Stimulated activated CD4-positive, alpha-beta T cell treated with anti-CD3 and anti-CD28 coated beads, Interleukin-4, amount 100 ng/mL, for 1 hour (primary cell): ENCODE data around the gene DRAM1.
A peak's percentile ranks its signal among the peaks of the same experiment; 100 is the strongest.
"Not testable (repeated sequence)": the region's sequence is repeated elsewhere in the genome, so short reads cannot be mapped to it uniquely, and the experiment has no call there.

ENCODE experiments used
- DNase-seq: peaks from one replicate; pipeline ENCODE4 v3.0.0-alpha.2; 2020

DRAM1 gene

GRCh38 chr12:101876861-101877805 lies at the start of gene DRAM1:
Gene DRAM1 (plus strand): TSS chr12:101877580. CDS start chr12:101877790, 210 bp downstream.
- DNase-seq: peak; percentile 70

GRCh38 chr12:101828463-101829196 lies 48.8 kb upstream of the DRAM1 start:
- no peak for DNase-seq

GRCh38 chr12:101829639-101830366 lies 47.6 kb upstream of the DRAM1 start:
- DNase-seq: no peak

- peak; percentile 95 for DNase-seq
Measured at GRCh38 chr12:101830367-101831325, 46.7 kb upstream of the DRAM1 start, which contains the start of gene GNPTAB. Gene GNPTAB (minus strand): TSS chr12:101830959. CDS start chr12:101830675, 284 bp downstream.

- DNase-seq: no peak
Measured at GRCh38 chr12:101832030-101832429, 45.4 kb upstream of the DRAM1 start.

GRCh38 chr12:101838628-101839323 lies 38.6 kb upstream of the DRAM1 start:
- DNase-seq: no peak

- DNase-seq: peak; percentile 56
Measured at GRCh38 chr12:101839324-101840283, 37.8 kb upstream of the DRAM1 start.

GRCh38 chr12:101841069-101841468 lies 36.3 kb upstream of the DRAM1 start:
- DNase-seq: no peak

GRCh38 chr12:101845137-101845711 lies 32.2 kb upstream of the DRAM1 start:
- DNase-seq: no peak

GRCh38 chr12:101847325-101847724 lies 30.1 kb upstream of the DRAM1 start:
- no peak for DNase-seq

- no peak for DNase-seq
Measured at GRCh38 chr12:101850199-101850598, 27.2 kb upstream of the DRAM1 start.

GRCh38 chr12:101852998-101853397 lies 24.4 kb upstream of the DRAM1 start:
- no peak for DNase-seq

GRCh38 chr12:101854747-101855146 lies 22.6 kb upstream of the DRAM1 start:
- DNase-seq: no peak

GRCh38 chr12:101855364-101855884 lies 22.0 kb upstream of the DRAM1 start:
- no peak for DNase-seq

- no peak for DNase-seq
Measured at GRCh38 chr12:101855976-101856375, 21.4 kb upstream of the DRAM1 start.

- DNase-seq: not testable (repeated sequence)
Measured at GRCh38 chr12:101856614-101857013, 20.8 kb upstream of the DRAM1 start.

GRCh38 chr12:101857043-101857558 lies 20.3 kb upstream of the DRAM1 start:
- DNase-seq: no peak

GRCh38 chr12:101858361-101858760 lies 19.0 kb upstream of the DRAM1 start:
- no peak for DNase-seq
